ENCODE data around the gene LMTK3. TPM values are rescaled to one million over a fixed set of nuclear protein-coding genes. Genes with fewer than 3 reads are reported as not detected.

Gene LMTK3
- total and polyA plus RNA-seq, 2 experiments from 2014 or later, result 1.6 to 11.8 TPM

DNA sequence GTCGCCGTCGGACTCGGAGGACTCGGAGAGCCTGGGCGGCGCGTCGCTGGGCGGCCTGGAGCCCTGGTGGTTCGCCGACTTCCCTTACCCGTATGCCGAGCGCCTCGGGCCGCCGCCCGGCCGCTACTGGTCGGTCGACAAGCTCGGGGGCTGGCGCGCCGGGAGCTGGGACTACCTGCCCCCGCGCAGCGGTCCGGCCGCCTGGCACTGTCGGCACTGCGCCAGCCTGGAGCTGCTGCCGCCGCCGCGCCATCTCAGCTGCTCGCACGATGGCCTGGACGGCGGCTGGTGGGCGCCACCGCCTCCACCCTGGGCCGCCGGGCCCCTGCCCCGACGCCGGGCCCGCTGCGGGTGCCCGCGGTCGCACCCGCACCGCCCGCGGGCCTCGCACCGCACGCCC, 68.4 kb downstream of the LMTK3 start:
- Mint-ChIP-seq H3K36me3 (ENCODE audit: low read depth) (peaks cover 30% of the 10 kb centered on the region), H3K4me1 (peaks cover 19% of the 10 kb centered on the region), H3K9me3 (no peaks in the 10 kb centered on the region), H3K27me3 (ENCODE audit: insufficient read depth, low read depth, poor library complexity) (peaks cover 23% of the 10 kb centered on the region), H3K4me3 (no peak overlapping the region), H3K27ac (no peak overlapping the region)
- H3K9me2 ChIP-seq (ENCODE audit: insufficient read depth), result no peaks in the 10 kb centered on the region
- peaks cover 14% of the 10 kb centered on the region for H3K36me3 ChIP-seq (ENCODE audit: insufficient read depth)
- peaks cover 30% of the 10 kb centered on the region for H3K27me3 ChIP-seq (ENCODE audit: insufficient read depth)
- peaks cover 10% of the 10 kb centered on the region for H4K20me1 ChIP-seq (replicated peaks; ENCODE audit: insufficient read depth)
- H3K4me2 ChIP-seq, result peak overlapping the region; percentile 67; the same call in 1 of the 2 replicates
- peaks cover 30% of the 10 kb centered on the region for H3F3A ChIP-seq (replicated peaks; ENCODE audit: low read depth)
- DNase-seq (ENCODE audit: low spot score), result peak; percentile 62
- peaks cover 22% of the 10 kb centered on the region for H3K79me2 ChIP-seq (replicated peaks; ENCODE audit: insufficient read depth)
- no peak; the same call in 2 of the 3 replicates for ATAC-seq
- peaks cover 22% of the 10 kb centered on the region for H3K4me1 ChIP-seq (ENCODE audit: insufficient read depth)
- TF ChIP-seq POLR2AphosphoS5 (IDR thresholded peaks at IDR 0.05; ENCODE audit: low read depth) (no peak), STAT1 (IDR thresholded peaks at IDR 0.05; ENCODE audit: unreplicated experiment) (no peak), NANOG (IDR thresholded peaks at IDR 0.05; ENCODE audit: borderline replicate concordance) (no peak), ZNF114 (CRISPR knock-in tag; IDR thresholded peaks at IDR 0.05) (no peak), JUNB (IDR thresholded peaks at IDR 0.05; ENCODE audit: unreplicated experiment) (no peak), EZH2 (IDR thresholded peaks at IDR 0.05; ENCODE audit: low read depth, unreplicated experiment) (no peak), EZH2phosphoT487 (IDR thresholded peaks at IDR 0.05; ENCODE audit: unreplicated experiment) (no peak), ZNF331 (CRISPR knock-in tag; IDR thresholded peaks at IDR 0.05; ENCODE audit: low read depth) (no peak), CREB1 (CRISPR knock-in tag; IDR thresholded peaks at IDR 0.05; ENCODE audit: low read depth) (no peak)
- TF ChIP-seq, protein P1, sequence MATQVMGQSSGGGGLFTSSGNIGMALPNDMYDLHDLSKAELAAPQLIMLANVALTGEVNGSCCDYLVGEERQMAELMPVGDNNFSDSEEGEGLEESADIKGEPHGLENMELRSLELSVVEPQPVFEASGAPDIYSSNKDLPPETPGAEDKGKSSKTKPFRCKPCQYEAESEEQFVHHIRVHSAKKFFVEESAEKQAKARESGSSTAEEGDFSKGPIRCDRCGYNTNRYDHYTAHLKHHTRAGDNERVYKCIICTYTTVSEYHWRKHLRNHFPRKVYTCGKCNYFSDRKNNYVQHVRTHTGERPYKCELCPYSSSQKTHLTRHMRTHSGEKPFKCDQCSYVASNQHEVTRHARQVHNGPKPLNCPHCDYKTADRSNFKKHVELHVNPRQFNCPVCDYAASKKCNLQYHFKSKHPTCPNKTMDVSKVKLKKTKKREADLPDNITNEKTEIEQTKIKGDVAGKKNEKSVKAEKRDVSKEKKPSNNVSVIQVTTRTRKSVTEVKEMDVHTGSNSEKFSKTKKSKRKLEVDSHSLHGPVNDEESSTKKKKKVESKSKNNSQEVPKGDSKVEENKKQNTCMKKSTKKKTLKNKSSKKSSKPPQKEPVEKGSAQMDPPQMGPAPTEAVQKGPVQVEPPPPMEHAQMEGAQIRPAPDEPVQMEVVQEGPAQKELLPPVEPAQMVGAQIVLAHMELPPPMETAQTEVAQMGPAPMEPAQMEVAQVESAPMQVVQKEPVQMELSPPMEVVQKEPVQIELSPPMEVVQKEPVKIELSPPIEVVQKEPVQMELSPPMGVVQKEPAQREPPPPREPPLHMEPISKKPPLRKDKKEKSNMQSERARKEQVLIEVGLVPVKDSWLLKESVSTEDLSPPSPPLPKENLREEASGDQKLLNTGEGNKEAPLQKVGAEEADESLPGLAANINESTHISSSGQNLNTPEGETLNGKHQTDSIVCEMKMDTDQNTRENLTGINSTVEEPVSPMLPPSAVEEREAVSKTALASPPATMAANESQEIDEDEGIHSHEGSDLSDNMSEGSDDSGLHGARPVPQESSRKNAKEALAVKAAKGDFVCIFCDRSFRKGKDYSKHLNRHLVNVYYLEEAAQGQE (IDR thresholded peaks at IDR 0.05; ENCODE audit: unreplicated experiment), result no peak
- TF ChIP-seq, protein P2, sequence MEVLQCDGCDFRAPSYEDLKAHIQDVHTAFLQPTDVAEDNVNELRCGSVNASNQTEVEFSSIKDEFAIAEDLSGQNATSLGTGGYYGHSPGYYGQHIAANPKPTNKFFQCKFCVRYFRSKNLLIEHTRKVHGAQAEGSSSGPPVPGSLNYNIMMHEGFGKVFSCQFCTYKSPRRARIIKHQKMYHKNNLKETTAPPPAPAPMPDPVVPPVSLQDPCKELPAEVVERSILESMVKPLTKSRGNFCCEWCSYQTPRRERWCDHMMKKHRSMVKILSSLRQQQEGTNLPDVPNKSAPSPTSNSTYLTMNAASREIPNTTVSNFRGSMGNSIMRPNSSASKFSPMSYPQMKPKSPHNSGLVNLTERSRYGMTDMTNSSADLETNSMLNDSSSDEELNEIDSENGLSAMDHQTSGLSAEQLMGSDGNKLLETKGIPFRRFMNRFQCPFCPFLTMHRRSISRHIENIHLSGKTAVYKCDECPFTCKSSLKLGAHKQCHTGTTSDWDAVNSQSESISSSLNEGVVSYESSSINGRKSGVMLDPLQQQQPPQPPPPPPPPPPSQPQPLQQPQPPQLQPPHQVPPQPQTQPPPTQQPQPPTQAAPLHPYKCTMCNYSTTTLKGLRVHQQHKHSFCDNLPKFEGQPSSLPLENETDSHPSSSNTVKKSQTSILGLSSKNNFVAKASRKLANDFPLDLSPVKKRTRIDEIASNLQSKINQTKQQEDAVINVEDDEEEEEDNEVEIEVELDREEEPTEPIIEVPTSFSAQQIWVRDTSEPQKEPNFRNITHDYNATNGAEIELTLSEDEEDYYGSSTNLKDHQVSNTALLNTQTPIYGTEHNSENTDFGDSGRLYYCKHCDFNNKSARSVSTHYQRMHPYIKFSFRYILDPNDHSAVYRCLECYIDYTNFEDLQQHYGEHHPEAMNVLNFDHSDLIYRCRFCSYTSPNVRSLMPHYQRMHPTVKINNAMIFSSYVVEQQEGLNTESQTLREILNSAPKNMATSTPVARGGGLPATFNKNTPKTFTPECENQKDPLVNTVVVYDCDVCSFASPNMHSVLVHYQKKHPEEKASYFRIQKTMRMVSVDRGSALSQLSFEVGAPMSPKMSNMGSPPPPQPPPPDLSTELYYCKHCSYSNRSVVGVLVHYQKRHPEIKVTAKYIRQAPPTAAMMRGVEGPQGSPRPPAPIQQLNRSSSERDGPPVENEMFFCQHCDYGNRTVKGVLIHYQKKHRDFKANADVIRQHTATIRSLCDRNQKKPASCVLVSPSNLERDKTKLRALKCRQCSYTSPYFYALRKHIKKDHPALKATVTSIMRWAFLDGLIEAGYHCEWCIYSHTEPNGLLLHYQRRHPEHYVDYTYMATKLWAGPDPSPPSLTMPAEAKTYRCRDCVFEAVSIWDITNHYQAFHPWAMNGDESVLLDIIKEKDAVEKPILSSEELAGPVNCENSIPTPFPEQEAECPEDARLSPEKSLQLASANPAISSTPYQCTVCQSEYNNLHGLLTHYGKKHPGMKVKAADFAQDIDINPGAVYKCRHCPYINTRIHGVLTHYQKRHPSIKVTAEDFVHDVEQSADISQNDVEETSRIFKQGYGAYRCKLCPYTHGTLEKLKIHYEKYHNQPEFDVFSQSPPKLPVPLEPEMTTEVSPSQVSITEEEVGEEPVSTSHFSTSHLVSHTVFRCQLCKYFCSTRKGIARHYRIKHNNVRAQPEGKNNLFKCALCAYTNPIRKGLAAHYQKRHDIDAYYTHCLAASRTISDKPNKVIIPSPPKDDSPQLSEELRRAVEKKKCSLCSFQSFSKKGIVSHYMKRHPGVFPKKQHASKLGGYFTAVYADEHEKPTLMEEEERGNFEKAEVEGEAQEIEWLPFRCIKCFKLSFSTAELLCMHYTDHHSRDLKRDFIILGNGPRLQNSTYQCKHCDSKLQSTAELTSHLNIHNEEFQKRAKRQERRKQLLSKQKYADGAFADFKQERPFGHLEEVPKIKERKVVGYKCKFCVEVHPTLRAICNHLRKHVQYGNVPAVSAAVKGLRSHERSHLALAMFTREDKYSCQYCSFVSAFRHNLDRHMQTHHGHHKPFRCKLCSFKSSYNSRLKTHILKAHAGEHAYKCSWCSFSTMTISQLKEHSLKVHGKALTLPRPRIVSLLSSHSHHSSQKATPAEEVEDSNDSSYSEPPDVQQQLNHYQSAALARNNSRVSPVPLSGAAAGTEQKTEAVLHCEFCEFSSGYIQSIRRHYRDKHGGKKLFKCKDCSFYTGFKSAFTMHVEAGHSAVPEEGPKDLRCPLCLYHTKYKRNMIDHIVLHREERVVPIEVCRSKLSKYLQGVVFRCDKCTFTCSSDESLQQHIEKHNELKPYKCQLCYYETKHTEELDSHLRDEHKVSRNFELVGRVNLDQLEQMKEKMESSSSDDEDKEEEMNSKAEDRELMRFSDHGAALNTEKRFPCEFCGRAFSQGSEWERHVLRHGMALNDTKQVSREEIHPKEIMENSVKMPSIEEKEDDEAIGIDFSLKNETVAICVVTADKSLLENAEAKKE (CRISPR knock-in tag; IDR thresholded peaks at IDR 0.05), result no peak
- TF ChIP-seq, protein P3, sequence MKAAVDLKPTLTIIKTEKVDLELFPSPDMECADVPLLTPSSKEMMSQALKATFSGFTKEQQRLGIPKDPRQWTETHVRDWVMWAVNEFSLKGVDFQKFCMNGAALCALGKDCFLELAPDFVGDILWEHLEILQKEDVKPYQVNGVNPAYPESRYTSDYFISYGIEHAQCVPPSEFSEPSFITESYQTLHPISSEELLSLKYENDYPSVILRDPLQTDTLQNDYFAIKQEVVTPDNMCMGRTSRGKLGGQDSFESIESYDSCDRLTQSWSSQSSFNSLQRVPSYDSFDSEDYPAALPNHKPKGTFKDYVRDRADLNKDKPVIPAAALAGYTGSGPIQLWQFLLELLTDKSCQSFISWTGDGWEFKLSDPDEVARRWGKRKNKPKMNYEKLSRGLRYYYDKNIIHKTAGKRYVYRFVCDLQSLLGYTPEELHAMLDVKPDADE (IDR thresholded peaks at IDR 0.05), result no peak
- TF ChIP-seq, protein P4, sequence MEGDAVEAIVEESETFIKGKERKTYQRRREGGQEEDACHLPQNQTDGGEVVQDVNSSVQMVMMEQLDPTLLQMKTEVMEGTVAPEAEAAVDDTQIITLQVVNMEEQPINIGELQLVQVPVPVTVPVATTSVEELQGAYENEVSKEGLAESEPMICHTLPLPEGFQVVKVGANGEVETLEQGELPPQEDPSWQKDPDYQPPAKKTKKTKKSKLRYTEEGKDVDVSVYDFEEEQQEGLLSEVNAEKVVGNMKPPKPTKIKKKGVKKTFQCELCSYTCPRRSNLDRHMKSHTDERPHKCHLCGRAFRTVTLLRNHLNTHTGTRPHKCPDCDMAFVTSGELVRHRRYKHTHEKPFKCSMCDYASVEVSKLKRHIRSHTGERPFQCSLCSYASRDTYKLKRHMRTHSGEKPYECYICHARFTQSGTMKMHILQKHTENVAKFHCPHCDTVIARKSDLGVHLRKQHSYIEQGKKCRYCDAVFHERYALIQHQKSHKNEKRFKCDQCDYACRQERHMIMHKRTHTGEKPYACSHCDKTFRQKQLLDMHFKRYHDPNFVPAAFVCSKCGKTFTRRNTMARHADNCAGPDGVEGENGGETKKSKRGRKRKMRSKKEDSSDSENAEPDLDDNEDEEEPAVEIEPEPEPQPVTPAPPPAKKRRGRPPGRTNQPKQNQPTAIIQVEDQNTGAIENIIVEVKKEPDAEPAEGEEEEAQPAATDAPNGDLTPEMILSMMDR (conservative IDR thresholded peaks at IDR 0.05; ENCODE audit: low read depth in 2 of 2), result no peak
- H2AFZ ChIP-seq, result no peak overlapping the region
- H3K27ac ChIP-seq (ENCODE audit: low read depth), result no peak overlapping the region
- peak overlapping the region; percentile 44; the same call in 1 of the 2 replicates for H3K4me3 ChIP-seq

All from GM23338 (cell line).